Vagina (tissue), 2 donors: Measurements from ENCODE around the gene WDR55. TPM values are rescaled to one million over a fixed set of nuclear protein-coding genes. Genes with fewer than 3 reads are reported as not detected.
A peak's percentile ranks its signal among the peaks of the same experiment; 100 is the strongest.
"Not testable (repeated sequence)": the region's sequence is repeated elsewhere in the genome, so short reads cannot be mapped to it uniquely, and the experiment has no call there.

Source experiments
- DNase-seq, 2 donors: peaks; one replicate each; pipeline ENCODE4 v3.0.0-alpha.2; 2017; ENCODE audit errors: extremely low spot score in 2 of 2
- H3K27ac ChIP-seq: fragments of 200-600 bp; sonication (generic); one replicate; pipeline ENCODE4 v1.5.1; 2019
- H3K27me3 ChIP-seq: fragments of 200-600 bp; sonication (generic); one replicate; pipeline ENCODE4 v1.5.1; 2019
- H3K36me3 ChIP-seq, 2 donors: fragments of 200-600 bp; sonication (generic); one replicate each; pipeline ENCODE4 v1.5.1; 2017 to 2019
- H3K4me1 ChIP-seq: fragments of 200-600 bp; sonication (generic); one replicate; pipeline ENCODE4 v1.5.1; 2019
- H3K4me3 ChIP-seq, 2 donors: fragments of 200-600 bp; sonication (generic); 1 replicate in 1 of 2; 2 replicates in 1 of 2; pipeline ENCODE4 v1.5.1; 2016 to 2019
- H3K9me3 ChIP-seq: fragments of 200-600 bp; sonication (generic); one replicate; pipeline ENCODE4 v1.5.1; 2019
- CTCF ChIP-seq, 3 experiments: fragments of 450-650 bp in 2 of 3; fragments of 200-600 bp in 1 of 3; sonication (generic) in 1 of 3; IDR thresholded peaks; one replicate each; pipeline ENCODE4 v1.5.1; 2017 to 2019; ENCODE audit warnings: antibody characterized with exemption in 3 of 3, mild to moderate bottlenecking in 2 of 3, moderate library complexity in 2 of 3
- POLR2A ChIP-seq, 2 donors: fragments of 450-650 bp; IDR thresholded peaks; one replicate each; pipeline ENCODE4 v1.6.1; 2017; ENCODE audit warnings: antibody characterized with exemption in 2 of 2, mild to moderate bottlenecking in 2 of 2, moderate library complexity in 2 of 2
- POLR2AphosphoS5 ChIP-seq, 2 donors: sonication (generic); formaldehyde crosslinking; IDR thresholded peaks; one replicate each; pipeline ENCODE4 v1.9.0; 2017; ENCODE audit warnings: antibody characterized with exemption in 2 of 2, mild to moderate bottlenecking in 2 of 2, low read depth in 1 of 2; ENCODE audit not compliant: insufficient read depth in 1 of 2
- intact Hi-C: fragments of 100-400 bp; cut with DNase I; formaldehyde crosslinking; loops from one replicate; pipeline ENCODE4 v1.15.1; 2023
- total RNA-seq: library from RNA; depleted of rRNA; stranded (reverse); fragments of >200 nt; gene quantifications from one replicate; pipeline ENCODE4 v1.2.3, GENCODE V29; 2016

Gene WDR55
- total RNA-seq, 1 donor from 2014 or later, result 19.9 TPM

- intact Hi-C loops, result loop anchor here (10.0 kb wide), 1 partner anchor 68 kb away; the partner anchor contains the start of genes APBB3 and SLC35A4
- Histone ChIP-seq H3K27ac (peak within 1 kb of the TSS; percentile 72), H3K9me3 (no peaks in the 10 kb centered on the region), H3K36me3 (no peaks in the 10 kb centered on the region), H3K4me1 (peaks cover 25% of the 10 kb centered on the region), H3K4me3 (peak within 1 kb of the TSS; percentile 50 to 55), H3K27me3 (no peaks in the 10 kb centered on the region)
- TF ChIP-seq POLR2A (IDR thresholded peaks at IDR 0.05), result no peak
- DNase-seq, result no peak
Observed at GRCh38 chr5:140633021-140633471, 31.7 kb upstream of the WDR55 start, which contains the start of gene CD14. TSS of gene CD14 (minus strand) at chr5:140633175. CDS start at chr5:140633071, 104 bp downstream.

- TF ChIP-seq CTCF (IDR thresholded peaks at IDR 0.05) (no peak), POLR2AphosphoS5 (IDR thresholded peaks at IDR 0.05; ENCODE audit: insufficient read depth in 1 of 2, low read depth in 1 of 2) (no peak), POLR2A (IDR thresholded peaks at IDR 0.05) (no peak)
- Histone ChIP-seq H3K27me3 (no peaks in the 10 kb centered on the region), H3K27ac (peak overlapping the region; percentile 72), H3K9me3 (no peaks in the 10 kb centered on the region), H3K4me3 (no peak overlapping the region), H3K36me3 (no peaks in the 10 kb centered on the region), H3K4me1 (peaks cover 25% of the 10 kb centered on the region)
- intact Hi-C loops, result loop anchor here (10.0 kb wide), 1 partner anchor 69 kb away; the partner anchor contains the start of genes APBB3 and SLC35A4
- no peak for DNase-seq
Observed at GRCh38 chr5:140633501-140633900, 31.2 kb upstream of the WDR55 start.

- no peaks in the 10 kb centered on the region for H3K27me3 ChIP-seq
- no peaks in the 10 kb centered on the region for H3K9me3 ChIP-seq
- DNase-seq, result no peak
- intact Hi-C loops, result loop anchor here (10.0 kb wide), 1 partner anchor 69 kb away; the partner anchor contains the start of genes APBB3 and SLC35A4
- H3K4me3 ChIP-seq, result no peak overlapping the region
- no peak for TF ChIP-seq POLR2A (IDR thresholded peaks at IDR 0.05)
- peaks cover 31% of the 10 kb centered on the region for H3K4me1 ChIP-seq
- no peak overlapping the region for H3K27ac ChIP-seq
- no peaks in the 10 kb centered on the region for H3K36me3 ChIP-seq
Observed at GRCh38 chr5:140634103-140634502, 30.6 kb upstream of the WDR55 start.

GRCh38 chr5:140635291-140636257 is 29.1 kb upstream of the WDR55 start:
- no peak for TF ChIP-seq CTCF (IDR thresholded peaks at IDR 0.05)
- no peak for TF ChIP-seq POLR2AphosphoS5 (IDR thresholded peaks at IDR 0.05; ENCODE audit: insufficient read depth in 1 of 2, low read depth in 1 of 2)
- no peak for TF ChIP-seq POLR2A (IDR thresholded peaks at IDR 0.05)
- Histone ChIP-seq H3K9me3 (no peaks in the 10 kb centered on the region), H3K4me1 (peaks cover 40% of the 10 kb centered on the region), H3K27me3 (no peaks in the 10 kb centered on the region), H3K36me3 (no peaks in the 10 kb centered on the region), H3K4me3 (no peak overlapping the region), H3K27ac (no peak overlapping the region)
- intact Hi-C loops, result loop anchor here (10.0 kb wide), 1 partner anchor 71 kb away; the partner anchor contains the start of genes APBB3 and SLC35A4
- no peak for DNase-seq

GRCh38 chr5:140637371-140638100 is 27.2 kb upstream of the WDR55 start:
- no peaks in the 10 kb centered on the region for H3K9me3 ChIP-seq
- H3K4me3 ChIP-seq, result no peak overlapping the region
- no peaks in the 10 kb centered on the region for H3K27me3 ChIP-seq
- TF ChIP-seq CTCF (IDR thresholded peaks at IDR 0.05), result no peak
- TF ChIP-seq POLR2A (IDR thresholded peaks at IDR 0.05), result no peak
- TF ChIP-seq POLR2AphosphoS5 (IDR thresholded peaks at IDR 0.05; ENCODE audit: insufficient read depth in 1 of 2, low read depth in 1 of 2), result no peak
- intact Hi-C loops, result loop anchor here (10.0 kb wide), 1 partner anchor 73 kb away; the partner anchor contains the start of genes APBB3 and SLC35A4
- DNase-seq, result no peak
- no peak overlapping the region for H3K27ac ChIP-seq
- H3K4me1 ChIP-seq, result peaks cover 39% of the 10 kb centered on the region
- H3K36me3 ChIP-seq, result no peaks in the 10 kb centered on the region

GRCh38 chr5:140638898-140639147 is 25.9 kb upstream of the WDR55 start:
- peak overlapping the region; percentile 62 to 85 for H3K4me3 ChIP-seq

More at GRCh38 chr5:140638898-140639147, 25.9 kb upstream of the WDR55 start:
- H3K4me1 ChIP-seq, result peaks cover 27% of the 10 kb centered on the region
- H3K36me3 ChIP-seq, H3K27me3 ChIP-seq, H3K9me3 ChIP-seq, DNase-seq: not testable (repeated sequence)
- intact Hi-C loops, result loop anchor here (10.0 kb wide), 1 partner anchor 74 kb away; the partner anchor contains the start of genes APBB3 and SLC35A4
- peak overlapping the region; percentile 88 for H3K27ac ChIP-seq
